Mucosa of descending colon (tissue), 3 donors: ENCODE data around the gene PDE11A. TPM values are rescaled to one million over a fixed set of nuclear protein-coding genes. Genes with fewer than 3 reads are reported as not detected.

Experiments
- ATAC-seq: fragments of 200-7000 bp; cut with Tn5 transposase; one replicate; pipeline ENCODE4 v1.9.1; 2020; ENCODE audit warnings: mild to moderate bottlenecking, moderate library complexity
- DNase-seq, 3 donors: peaks; one replicate each; pipeline ENCODE4 v3.0.0-alpha.2; 2020
- H3K36me3 ChIP-seq: fragments of 200-600 bp; one replicate; pipeline ENCODE4 v1.8.0; 2021; ENCODE audit warnings: low read depth, mild to moderate bottlenecking
- H3K4me1 ChIP-seq: fragments of 200-600 bp; one replicate; pipeline ENCODE4 v1.8.0; 2021; ENCODE audit warnings: low read depth, mild to moderate bottlenecking
- H3K4me3 ChIP-seq: fragments of 200-600 bp; one replicate; pipeline ENCODE4 v1.8.0; 2021; ENCODE audit warnings: mild to moderate bottlenecking
- H3K9me3 ChIP-seq: fragments of 200-600 bp; one replicate; pipeline ENCODE4 v1.8.0; 2021; ENCODE audit warnings: mild to moderate bottlenecking
- intact Hi-C, 2 donors: fragments of 100-400 bp; cut with DNase I in 1 of 2; cut with micrococcal nuclease in 1 of 2; formaldehyde crosslinking; loops; one replicate each; pipeline versions ENCODE4 v1.11.0 to v1.11.1; 2022; cut with DNase I, micrococcal nuclease
- total RNA-seq, 3 donors: library from RNA; stranded (reverse); fragmentation: NEBNext Ultra II Directional in 2 of 3; extraction: Animal tissue kit (Norgen Biotek cat#: 25700) in 2 of 3; gene quantifications; one replicate each; pipeline versions ENCODE4 v1.2.1 to v1.2.4, GENCODE V29; 2021 to 2023
- TF ChIP-seq, protein P1 (sequence below): fragments of 200-600 bp; IDR thresholded peaks from one replicate; pipeline ENCODE4 v1.8.0; 2022; ENCODE audit warnings: antibody characterized with exemption, mild to moderate bottlenecking
- donor health status: DM: no; HTN: no; CAD: no; lungs with moderate emphysema.
- donor health status: DM: no; HTN: no; CAD: no.
- donor health status: DM: no; HTN: yes; CAD: no.

The PDE11A gene
- total RNA-seq, 3 donors from 2014 or later, result 1.0 to 3.2 (median 2.7) TPM

DNA sequence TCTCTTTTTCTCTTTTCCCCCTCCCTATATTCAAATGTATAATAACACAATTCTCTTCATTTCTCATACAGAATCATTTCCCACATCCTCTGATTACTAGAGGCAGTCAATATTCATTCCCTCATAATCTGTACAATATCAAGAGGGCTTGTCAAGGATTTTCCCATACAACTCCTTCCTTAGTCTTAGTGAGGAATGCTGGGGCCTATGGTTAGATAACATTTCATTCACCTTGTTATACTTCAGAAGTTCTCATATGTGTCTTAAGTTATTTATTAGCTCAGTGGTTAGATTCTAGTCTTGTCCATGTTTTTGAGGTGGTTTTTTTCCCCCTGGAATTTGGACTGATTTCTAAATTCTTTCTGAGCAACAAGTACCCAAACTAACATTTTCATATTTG lies 289.5 kb downstream of the PDE11A start:
- TF ChIP-seq, protein P1, sequence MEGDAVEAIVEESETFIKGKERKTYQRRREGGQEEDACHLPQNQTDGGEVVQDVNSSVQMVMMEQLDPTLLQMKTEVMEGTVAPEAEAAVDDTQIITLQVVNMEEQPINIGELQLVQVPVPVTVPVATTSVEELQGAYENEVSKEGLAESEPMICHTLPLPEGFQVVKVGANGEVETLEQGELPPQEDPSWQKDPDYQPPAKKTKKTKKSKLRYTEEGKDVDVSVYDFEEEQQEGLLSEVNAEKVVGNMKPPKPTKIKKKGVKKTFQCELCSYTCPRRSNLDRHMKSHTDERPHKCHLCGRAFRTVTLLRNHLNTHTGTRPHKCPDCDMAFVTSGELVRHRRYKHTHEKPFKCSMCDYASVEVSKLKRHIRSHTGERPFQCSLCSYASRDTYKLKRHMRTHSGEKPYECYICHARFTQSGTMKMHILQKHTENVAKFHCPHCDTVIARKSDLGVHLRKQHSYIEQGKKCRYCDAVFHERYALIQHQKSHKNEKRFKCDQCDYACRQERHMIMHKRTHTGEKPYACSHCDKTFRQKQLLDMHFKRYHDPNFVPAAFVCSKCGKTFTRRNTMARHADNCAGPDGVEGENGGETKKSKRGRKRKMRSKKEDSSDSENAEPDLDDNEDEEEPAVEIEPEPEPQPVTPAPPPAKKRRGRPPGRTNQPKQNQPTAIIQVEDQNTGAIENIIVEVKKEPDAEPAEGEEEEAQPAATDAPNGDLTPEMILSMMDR, result no peak
- no peak overlapping the region for H3K4me3 ChIP-seq
- intact Hi-C loops, result no loop called here
- no peaks in the 10 kb centered on the region for H3K9me3 ChIP-seq
- DNase-seq (no peak), ATAC-seq (no peak)
- H3K36me3 ChIP-seq, result no peaks in the 10 kb centered on the region
- H3K4me1 ChIP-seq, result peaks cover 16% of the 10 kb centered on the region

DNA sequence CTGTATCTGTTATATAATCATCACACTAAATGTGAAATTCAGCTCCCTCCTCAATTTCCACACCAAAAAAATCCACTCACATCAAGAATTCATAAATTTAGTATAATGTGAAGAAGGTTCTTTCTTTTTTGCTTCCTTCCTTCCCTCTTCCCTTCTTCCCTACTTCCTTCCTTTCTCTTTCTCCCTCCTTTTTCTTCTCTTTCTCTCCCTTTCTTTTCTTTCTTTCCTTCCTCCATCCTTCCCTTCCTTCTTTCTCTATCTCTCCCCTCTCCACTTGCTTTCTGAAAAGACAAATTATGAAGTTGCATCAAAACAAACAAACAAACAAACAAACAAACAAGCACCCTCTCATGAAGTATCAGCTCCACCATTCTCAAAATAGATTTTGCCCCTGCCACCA lies 290.0 kb downstream of the PDE11A start:
- ATAC-seq, result no peak
- TF ChIP-seq, protein P1, result no peak
- no peaks in the 10 kb centered on the region for H3K36me3 ChIP-seq
- H3K4me3 ChIP-seq, result no peak overlapping the region
- intact Hi-C loops, result no loop called here
- DNase-seq, result no peak
- H3K9me3 ChIP-seq, result no peaks in the 10 kb centered on the region
- peaks cover 16% of the 10 kb centered on the region for H3K4me1 ChIP-seq

DNA sequence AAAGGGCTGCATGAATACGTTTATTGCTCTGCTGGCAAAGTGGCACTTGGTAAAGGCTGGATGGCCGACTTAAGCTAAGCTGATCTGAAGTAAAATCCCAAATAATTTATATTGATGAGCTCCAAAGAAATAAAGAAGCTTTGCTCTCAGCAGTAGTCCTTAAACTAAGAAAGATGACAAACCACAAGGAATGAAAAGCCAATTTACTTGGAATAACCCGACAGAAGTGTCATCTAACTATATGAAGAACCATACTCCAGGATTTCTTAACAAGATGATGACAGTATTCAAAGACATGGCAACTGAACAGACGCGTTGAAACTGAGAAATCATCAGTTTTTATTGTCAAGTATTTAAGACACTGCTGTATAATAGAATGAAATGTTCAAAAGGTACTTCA lies 294.1 kb downstream of the PDE11A start:
- Histone ChIP-seq H3K4me1 (peaks cover under 1% of the 10 kb centered on the region), H3K4me3 (no peak overlapping the region), H3K9me3 (no peaks in the 10 kb centered on the region), H3K36me3 (no peaks in the 10 kb centered on the region)
- intact Hi-C loops, result no loop called here
- ATAC-seq (no peak), DNase-seq (no peak)
- TF ChIP-seq, protein P1, result no peak

DNA sequence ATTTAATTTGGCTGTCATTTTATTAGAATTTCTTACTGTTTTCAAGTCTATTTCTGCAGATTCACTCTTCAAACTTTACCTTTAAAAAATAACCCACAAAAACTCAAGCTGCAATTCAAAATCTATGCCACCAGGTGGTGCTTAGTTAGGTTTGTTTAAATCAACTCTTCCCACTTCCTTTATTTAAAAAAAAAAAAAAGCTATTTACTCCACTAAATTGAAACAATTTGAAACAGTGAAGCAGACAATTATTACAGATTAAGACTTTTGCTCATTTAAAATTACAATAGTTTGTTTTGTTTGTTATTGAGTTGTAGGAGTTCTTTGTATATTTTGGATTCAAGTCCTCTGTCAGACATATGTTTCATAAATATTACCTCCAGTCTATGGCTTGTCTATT lies 300.0 kb downstream of the PDE11A start:
- no peak for DNase-seq
- ATAC-seq, result no peak
- H3K36me3 ChIP-seq, result no peaks in the 10 kb centered on the region
- no peaks in the 10 kb centered on the region for H3K4me1 ChIP-seq
- no peak overlapping the region for H3K4me3 ChIP-seq
- intact Hi-C loops, result no loop called here
- no peaks in the 10 kb centered on the region for H3K9me3 ChIP-seq
- TF ChIP-seq, protein P1, result no peak

DNA sequence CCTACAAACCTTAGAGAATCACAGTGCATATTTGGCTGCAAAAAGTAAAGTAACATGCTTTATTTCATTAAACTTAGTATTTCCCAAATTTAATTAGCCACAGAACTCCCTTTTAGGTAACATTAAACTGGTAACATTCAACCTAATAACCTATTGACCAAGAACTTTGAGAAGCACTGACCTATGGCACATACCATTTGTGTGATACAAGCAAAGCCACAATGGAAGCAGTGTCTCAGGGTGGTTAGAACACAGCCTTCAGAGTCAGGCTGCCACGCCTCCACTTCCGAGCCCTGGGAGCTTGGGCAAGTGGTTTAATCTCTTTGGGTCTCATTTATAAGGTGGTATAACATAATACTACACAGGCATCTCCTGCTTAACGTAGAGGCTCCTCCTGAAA lies 301.4 kb downstream of the PDE11A start:
- Histone ChIP-seq H3K4me3 (no peak overlapping the region), H3K36me3 (no peaks in the 10 kb centered on the region), H3K4me1 (no peaks in the 10 kb centered on the region), H3K9me3 (no peaks in the 10 kb centered on the region)
- intact Hi-C loops, result no loop called here
- no peak for DNase-seq
- ATAC-seq, result no peak
- TF ChIP-seq, protein P1, result no peak

DNA sequence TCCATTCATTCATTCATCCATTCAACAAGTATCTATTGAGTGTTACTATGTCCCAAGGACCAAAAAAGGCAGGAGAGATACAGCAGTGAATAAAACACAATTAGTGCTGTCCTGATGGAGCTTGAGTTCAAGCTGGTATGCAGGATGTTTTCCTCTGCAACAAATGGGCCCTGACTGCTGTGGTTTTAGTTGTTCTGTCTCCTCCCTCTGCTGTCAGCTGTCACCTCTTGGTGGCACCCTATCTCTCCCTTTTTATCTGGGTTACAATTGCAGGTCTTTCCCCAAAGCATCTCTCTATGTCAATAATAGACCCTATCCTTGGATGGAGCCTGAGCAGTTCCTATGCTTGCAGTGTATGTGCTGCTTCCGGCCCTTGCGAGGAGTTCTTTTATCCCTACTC lies 304.8 kb downstream of the PDE11A start:
- TF ChIP-seq, protein P1, result no peak

More for the DNA sequence above, 304.8 kb downstream of the PDE11A start:
- DNase-seq, result no peak
- intact Hi-C loops, result no loop called here
- Histone ChIP-seq H3K9me3 (no peaks in the 10 kb centered on the region), H3K4me3 (no peak overlapping the region), H3K4me1 (no peaks in the 10 kb centered on the region), H3K36me3 (no peaks in the 10 kb centered on the region)
- ATAC-seq, result no peak
